GM12873 (cell line): Measurements from ENCODE around the gene PDHA1.

Experiments used
- TF ChIP-seq, protein P1 (sequence below): IDR thresholded peaks from 2 replicates; pipeline ENCODE4 v1.5.1; 2012; ENCODE audit warnings: low read depth, mild to moderate bottlenecking, moderate library complexity, low read length, control low read depth; ENCODE audit not compliant: insufficient read depth; ENCODE audit errors: missing control alignments

Gene PDHA1

DNA sequence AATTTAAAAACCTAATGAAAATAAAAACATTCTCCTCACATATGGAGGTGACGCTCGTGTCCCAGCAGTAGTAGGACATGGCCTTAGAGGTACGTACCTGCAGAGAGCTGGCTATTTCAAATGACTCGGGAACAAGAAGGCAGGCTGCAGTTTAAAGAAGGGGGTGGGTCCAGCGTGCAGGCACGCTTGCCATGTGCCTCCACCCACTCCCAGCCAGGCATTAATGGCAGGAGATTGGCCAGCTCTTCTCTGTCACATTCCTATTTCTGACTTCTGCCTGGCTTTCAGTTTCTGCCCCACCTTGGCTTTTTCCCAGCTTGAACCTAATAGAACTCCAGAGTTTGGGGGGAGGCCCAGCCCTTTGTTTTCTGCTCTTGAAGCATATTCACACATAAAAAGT, 17.2 kb downstream of the PDHA1 start:
- TF ChIP-seq, protein P1, sequence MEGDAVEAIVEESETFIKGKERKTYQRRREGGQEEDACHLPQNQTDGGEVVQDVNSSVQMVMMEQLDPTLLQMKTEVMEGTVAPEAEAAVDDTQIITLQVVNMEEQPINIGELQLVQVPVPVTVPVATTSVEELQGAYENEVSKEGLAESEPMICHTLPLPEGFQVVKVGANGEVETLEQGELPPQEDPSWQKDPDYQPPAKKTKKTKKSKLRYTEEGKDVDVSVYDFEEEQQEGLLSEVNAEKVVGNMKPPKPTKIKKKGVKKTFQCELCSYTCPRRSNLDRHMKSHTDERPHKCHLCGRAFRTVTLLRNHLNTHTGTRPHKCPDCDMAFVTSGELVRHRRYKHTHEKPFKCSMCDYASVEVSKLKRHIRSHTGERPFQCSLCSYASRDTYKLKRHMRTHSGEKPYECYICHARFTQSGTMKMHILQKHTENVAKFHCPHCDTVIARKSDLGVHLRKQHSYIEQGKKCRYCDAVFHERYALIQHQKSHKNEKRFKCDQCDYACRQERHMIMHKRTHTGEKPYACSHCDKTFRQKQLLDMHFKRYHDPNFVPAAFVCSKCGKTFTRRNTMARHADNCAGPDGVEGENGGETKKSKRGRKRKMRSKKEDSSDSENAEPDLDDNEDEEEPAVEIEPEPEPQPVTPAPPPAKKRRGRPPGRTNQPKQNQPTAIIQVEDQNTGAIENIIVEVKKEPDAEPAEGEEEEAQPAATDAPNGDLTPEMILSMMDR = no peak

DNA sequence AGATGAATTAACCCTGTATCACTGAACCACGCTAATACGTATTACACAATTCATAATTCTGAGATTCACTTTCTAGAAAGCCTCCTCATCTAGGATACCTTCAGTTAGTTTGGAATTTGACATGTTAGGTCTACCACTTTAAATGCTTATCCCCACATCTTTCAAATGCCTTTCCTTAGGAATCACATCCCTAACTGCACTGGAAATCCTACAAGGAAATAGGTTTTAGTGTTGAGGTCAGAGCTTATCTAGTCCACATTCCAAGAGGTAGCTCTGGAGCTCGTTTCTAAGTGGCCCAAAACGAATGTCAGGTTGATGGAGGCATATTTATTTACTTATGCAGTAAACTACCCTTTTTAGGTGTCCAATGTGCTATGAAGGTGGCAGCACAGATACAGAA, 18.0 kb downstream of the PDHA1 start:
- TF ChIP-seq, protein P1 = no peak

DNA sequence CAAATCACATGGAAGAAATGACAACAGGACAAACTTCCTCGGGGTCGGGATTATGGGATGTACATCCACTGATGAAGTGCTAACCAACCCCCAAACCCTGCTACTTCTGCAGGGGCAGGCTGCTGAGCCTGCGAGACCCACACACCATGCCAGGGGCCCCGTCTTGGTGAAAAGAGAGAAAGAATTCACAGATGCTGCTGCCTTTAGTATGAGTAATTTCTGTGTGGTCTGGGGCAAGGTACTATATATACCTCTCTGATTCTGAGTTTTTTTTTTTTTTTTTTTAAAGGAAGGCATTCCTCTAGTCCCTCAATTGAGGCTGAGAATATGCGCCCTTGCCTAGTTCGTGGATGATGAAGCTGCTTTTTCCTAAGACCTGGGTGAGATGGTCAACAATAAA, 24.8 kb downstream of the PDHA1 start:
- TF ChIP-seq, protein P1 = no peak

DNA sequence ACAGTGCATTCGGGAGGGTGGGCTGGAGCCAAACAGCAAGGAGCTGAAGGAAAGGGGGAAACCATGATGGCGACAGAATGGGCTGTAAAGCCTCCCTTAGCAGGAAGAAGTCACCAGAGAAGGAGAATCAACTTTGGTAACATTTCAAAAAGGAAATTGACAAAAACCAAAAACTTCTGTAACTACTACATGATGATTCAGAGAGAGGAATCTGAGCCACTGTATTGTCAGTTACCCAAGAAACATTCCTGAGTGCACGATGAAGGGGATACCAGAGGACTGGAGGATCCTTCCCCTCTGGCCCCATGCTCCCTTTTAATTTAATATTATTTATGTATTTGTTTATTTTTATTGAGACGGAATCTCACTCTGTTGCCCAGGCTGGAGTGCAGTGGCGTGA, 26.3 kb downstream of the PDHA1 start:
- TF ChIP-seq, protein P1 = no peak

DNA sequence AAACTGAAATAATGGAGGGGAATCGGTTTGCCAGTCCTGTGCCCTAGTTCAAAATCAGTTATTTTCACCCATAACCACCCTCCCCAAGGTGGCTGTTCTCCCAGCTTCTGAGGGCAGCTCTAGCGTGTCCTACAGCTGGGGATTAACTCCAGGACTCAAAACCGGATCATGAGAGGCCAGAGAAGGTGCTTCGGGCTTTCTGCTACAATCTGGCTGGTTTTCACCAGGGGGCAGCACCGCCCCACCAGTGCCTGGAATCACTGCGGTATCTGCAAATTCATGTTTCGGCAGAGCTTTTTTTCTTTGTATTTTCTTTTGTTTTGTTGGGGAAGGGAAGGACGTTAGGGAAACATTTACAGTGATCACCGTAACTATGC, 28.4 kb downstream of the PDHA1 start:
- TF ChIP-seq, protein P1 = peak; percentile 77

DNA sequence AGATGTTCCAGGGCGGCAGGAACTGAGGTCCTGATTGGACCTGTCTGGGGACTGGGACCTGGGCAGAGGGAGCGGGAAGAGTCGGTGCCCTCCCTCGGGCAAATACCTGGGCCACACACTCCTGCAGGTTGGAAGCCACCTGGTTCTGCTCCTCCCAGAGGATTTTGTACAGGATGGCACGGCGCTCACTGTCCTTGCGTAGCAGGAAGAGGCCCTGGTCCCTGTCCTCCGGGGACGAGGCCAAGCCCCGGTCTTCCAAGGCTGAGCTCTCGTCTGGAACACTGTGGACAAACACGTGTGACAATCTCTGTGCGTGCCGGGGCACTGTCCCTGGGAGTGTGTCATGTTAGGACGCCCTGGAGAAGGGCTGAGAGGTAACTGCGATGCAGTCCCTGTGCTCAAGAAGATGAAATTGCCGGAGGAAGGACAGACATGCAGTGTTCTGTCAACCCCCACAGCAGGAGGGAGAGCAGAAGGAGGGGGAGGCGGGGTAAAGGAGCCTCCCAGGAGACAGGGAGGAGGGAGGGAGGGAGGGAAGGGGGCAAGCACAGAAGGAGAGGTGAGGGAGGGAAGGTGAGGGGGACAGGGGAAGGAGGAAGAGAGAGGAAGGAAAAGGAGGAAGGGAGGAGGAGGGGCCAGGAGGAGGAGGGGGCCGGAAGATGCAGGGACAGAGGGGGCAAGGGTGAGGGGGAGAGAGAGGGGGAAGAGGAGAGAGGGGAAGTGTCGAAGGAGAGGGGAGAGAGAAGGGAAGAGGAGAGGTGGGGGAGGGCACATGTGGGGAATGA, 29.0 kb downstream of the PDHA1 start:
- TF ChIP-seq, protein P1 = no peak

DNA sequence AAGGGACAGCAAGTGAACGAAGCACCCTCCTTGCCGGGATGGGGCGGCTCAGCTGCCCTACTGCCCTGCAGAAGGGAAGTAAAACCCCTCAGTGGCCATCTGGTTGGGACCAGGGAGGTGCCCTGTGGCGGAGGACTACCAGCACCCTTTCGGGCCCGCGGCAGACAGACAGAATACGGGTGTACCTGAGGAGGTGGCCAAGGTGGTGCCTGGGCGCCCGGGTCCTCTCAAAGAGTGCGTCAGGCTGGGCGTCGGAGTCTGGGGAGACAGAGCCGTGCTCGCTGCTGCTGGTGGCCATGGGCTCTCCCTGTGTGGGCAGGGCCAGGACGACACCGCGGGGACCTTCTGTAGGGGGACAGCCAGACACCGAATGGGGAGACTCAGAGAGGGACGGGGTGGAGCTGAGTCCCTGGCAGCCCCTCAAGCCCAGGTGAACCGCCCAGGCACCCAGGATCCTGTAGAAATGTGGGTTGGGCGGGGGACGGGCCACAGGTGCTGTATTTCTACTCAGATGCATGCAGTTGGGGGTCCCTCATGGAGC, 29.7 kb downstream of the PDHA1 start:
- TF ChIP-seq, protein P1 = no peak
